ENCODE measurements around the gene GABARAPL1. TPM values are rescaled to one million over a fixed set of nuclear protein-coding genes. Genes with fewer than 3 reads are reported as not detected.

GABARAPL1 gene
- total RNA-seq, 1 experiment from 2014 or later: 55.6 TPM

DNA sequence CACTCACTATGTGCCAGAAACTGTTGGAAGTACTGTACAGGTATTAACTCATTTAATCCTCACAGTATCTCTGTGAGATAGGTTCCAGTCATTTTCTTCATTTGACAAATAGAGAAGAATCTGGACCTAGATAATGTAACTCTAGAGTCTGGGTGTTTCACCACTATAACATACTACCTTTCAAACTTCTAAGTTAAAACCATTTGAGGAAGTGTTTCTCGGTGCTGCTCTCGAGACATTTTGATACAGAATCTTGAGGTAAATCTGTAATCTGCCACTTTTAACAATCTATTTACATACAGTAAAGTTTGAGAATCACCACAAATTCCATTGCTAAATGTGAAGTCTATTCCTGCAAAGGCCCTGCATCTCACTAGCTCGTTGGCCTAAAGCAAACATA is 49.6 kb upstream of the GABARAPL1 start:
- H2BK120ac ChIP-seq (ENCODE audit: low read depth, low read length, poor library complexity, severe bottlenecking): no peak overlapping the region
- H3K9me3 ChIP-seq (ENCODE audit: control insufficient read depth, low read depth, low read length): no peaks in the 10 kb centered on the region
- no peaks in the 10 kb centered on the region for H3K27me3 ChIP-seq (ENCODE audit: insufficient read depth, low read length)
- no peak overlapping the region for H3K4ac ChIP-seq (ENCODE audit: low read depth, low read length)
- H3K4me2 ChIP-seq (ENCODE audit: insufficient read depth, insufficient read length, low read length): no peak overlapping the region
- H3K9ac ChIP-seq (ENCODE audit: extremely low read depth, insufficient read length, low read length): no peak overlapping the region
- TF ChIP-seq CTCF (conservative IDR thresholded peaks at IDR 0.05): no peak
- no peaks in the 10 kb centered on the region for H3K4me1 ChIP-seq (ENCODE audit: insufficient read depth, low read length)
- H2AK5ac ChIP-seq (ENCODE audit: insufficient read length, low read length): no peak overlapping the region
- no peak overlapping the region for H3K18ac ChIP-seq (ENCODE audit: insufficient read length, low read depth, low read length)
- H3K14ac ChIP-seq (ENCODE audit: insufficient read depth, low read length): no peak overlapping the region
- H2BK5ac ChIP-seq (ENCODE audit: insufficient read length, low read length): no peak overlapping the region
- no peak overlapping the region for H2BK12ac ChIP-seq (ENCODE audit: insufficient read length, low read depth, low read length)
- WGBS (ENCODE audit: extremely low coverage, insufficient read length, low lambda C conversion rate): no CpG with 5 or more reads among the region's 3 CpGs
- Mint-ChIP-seq H3K4me3 (no peak overlapping the region), H3K4me1 (no peaks in the 10 kb centered on the region), H3K27ac (no peak overlapping the region), H3K36me3 (ENCODE audit: insufficient read depth in 1 of 3, low read depth in 3 of 3) (no peaks in the 10 kb centered on the region; a peak in 1 of 7 replicates), H3K27me3 (ENCODE audit: low read depth) (no peaks in the 10 kb centered on the region), H3K9me3 (no peaks in the 10 kb centered on the region)
- no peaks in the 10 kb centered on the region for H3K79me1 ChIP-seq (ENCODE audit: insufficient read depth, low read depth, low read length, poor library complexity, severe bottlenecking)
- H4K91ac ChIP-seq (ENCODE audit: insufficient read length, low read depth, low read length): no peak overlapping the region
- no peak overlapping the region for H3T11ph ChIP-seq (ENCODE audit: low read length)
- H4K5ac ChIP-seq (ENCODE audit: insufficient read length, low read depth, low read length): no peak overlapping the region
- DNase-seq: no peak
- no peak overlapping the region for H3K56ac ChIP-seq (ENCODE audit: insufficient read length, low read depth, low read length)
- H3K27ac ChIP-seq (ENCODE audit: insufficient read length, low read depth, low read length): no peak overlapping the region
- H2BK20ac ChIP-seq (ENCODE audit: low read depth, low read length, poor library complexity, severe bottlenecking): no peak overlapping the region
- H4K8ac ChIP-seq (replicated peaks; ENCODE audit: insufficient read length, low read depth, low read length): no peak overlapping the region
- H4K20me1 ChIP-seq (ENCODE audit: control insufficient read depth, insufficient read depth, insufficient read length): no peaks in the 10 kb centered on the region
- no peak overlapping the region for H3K23ac ChIP-seq (ENCODE audit: insufficient read length, low read depth, low read length)
- H2AFZ ChIP-seq (ENCODE audit: low read length): no peak overlapping the region
- H2BK15ac ChIP-seq (ENCODE audit: low read depth, low read length): no peak overlapping the region
- no peaks in the 10 kb centered on the region for H3K23me2 ChIP-seq (ENCODE audit: insufficient read length, low read depth, low read length, poor library complexity, severe bottlenecking)
- H3K79me2 ChIP-seq (ENCODE audit: insufficient read depth, low read length): no peaks in the 10 kb centered on the region
